Measurements from ENCODE around the gene TLX1. TPM values are rescaled to one million over a fixed set of nuclear protein-coding genes. Genes with fewer than 3 reads are reported as not detected.

The TLX1 gene
- total and polyA plus RNA-seq, 9 donors, result not detected

DNA sequence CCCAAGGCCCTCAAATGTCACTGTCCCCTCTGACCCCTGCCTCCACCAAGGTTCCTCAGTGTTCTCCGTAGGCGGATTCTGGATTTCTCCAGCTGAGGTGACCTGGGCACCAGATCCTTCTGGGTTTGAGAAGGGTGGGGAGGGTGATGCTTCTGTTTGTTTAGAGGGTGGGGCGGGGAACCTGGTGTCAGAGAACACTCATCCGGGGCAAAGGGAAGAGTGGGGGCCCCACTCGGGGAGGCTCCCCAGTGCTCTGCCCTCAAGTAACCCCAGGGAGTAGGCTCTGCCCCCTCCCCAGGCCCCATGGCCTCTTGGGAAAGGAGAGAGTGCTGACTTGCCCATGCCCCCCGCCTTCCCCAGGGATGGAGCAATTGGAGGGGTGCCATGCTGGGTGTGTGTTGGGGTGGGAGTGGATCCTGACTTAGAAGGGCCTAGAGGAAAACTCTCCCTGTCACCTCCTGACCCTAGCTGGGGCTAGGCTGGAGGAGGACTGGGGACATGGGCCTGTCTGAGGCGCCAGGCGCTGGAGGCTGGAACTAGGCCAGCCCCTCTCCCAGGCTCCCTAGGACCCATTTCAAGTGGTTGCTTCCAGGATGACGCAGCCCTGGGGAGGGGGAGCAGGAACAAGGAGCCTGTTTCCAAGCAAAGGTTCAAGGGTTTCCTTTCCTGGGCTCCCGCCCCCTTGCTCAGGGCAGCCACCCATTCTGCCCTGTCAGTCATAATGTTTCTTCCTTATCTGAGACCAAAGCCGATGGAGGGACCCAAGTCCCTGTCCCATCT is 41.4 kb upstream of the TLX1 start:
- H3K27me3 ChIP-seq, result no peaks in the 10 kb centered on the region
- WGBS, 3 donors, result 66 to 74% (median 73%) methylated on average over 11 of the region's 11 CpGs

GRCh38 chr10:101090597-101090996 is 40.5 kb upstream of the TLX1 start:
- Histone ChIP-seq H3K27me3 (no peaks in the 10 kb centered on the region), H3K4me1 (ENCODE audit: insufficient read depth) (no peaks in the 10 kb centered on the region), H3K27ac (no peak overlapping the region), H3K4me3 (no peak overlapping the region), H3K36me3 (no peaks in the 10 kb centered on the region), H3K9me3 (no peaks in the 10 kb centered on the region)
- 90 to 94% (median 92%) methylated on average over 5 of the region's 5 CpGs for WGBS, 3 donors
- intact Hi-C loops (cut with DNase I), result loop anchor here in 1 of 4 donors (5.0 kb wide), 1 partner anchor 57 kb away; no protein-coding TSS in a partner anchor
- no peak for DNase-seq
- no peak for TF ChIP-seq POLR2A (IDR thresholded peaks at IDR 0.05)

More for the DNA sequence above, 41.4 kb upstream of the TLX1 start:
- Histone ChIP-seq H3K4me3 (no peak overlapping the region), H3K4me1 (ENCODE audit: insufficient read depth) (no peaks in the 10 kb centered on the region), H3K9me3 (no peaks in the 10 kb centered on the region), H3K27ac (no peak overlapping the region), H3K36me3 (no peaks in the 10 kb centered on the region)
- intact Hi-C loops (cut with DNase I), result loop anchor here in 1 of 4 donors (5.0 kb wide), 1 partner anchor 58 kb away; no protein-coding TSS in a partner anchor
- DNase-seq, result no peak
- TF ChIP-seq POLR2A (IDR thresholded peaks at IDR 0.05) (no peak), EP300 (IDR thresholded peaks at IDR 0.05) (no peak)
- TF ChIP-seq, protein P1, sequence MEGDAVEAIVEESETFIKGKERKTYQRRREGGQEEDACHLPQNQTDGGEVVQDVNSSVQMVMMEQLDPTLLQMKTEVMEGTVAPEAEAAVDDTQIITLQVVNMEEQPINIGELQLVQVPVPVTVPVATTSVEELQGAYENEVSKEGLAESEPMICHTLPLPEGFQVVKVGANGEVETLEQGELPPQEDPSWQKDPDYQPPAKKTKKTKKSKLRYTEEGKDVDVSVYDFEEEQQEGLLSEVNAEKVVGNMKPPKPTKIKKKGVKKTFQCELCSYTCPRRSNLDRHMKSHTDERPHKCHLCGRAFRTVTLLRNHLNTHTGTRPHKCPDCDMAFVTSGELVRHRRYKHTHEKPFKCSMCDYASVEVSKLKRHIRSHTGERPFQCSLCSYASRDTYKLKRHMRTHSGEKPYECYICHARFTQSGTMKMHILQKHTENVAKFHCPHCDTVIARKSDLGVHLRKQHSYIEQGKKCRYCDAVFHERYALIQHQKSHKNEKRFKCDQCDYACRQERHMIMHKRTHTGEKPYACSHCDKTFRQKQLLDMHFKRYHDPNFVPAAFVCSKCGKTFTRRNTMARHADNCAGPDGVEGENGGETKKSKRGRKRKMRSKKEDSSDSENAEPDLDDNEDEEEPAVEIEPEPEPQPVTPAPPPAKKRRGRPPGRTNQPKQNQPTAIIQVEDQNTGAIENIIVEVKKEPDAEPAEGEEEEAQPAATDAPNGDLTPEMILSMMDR (IDR thresholded peaks at IDR 0.05), result no peak

GRCh38 chr10:101091546-101092290 is 39.4 kb upstream of the TLX1 start:
- no peak overlapping the region for H3K4me3 ChIP-seq
- WGBS, 3 donors, result 68 to 70% (median 68%) methylated on average over 12 of the region's 12 CpGs
- no peak overlapping the region for H3K27ac ChIP-seq
- H3K36me3 ChIP-seq, result no peaks in the 10 kb centered on the region
- no peaks in the 10 kb centered on the region for H3K9me3 ChIP-seq
- intact Hi-C loops (cut with DNase I), result loop anchor here in 1 of 4 donors (5.0 kb wide), 1 partner anchor 56 kb away; no protein-coding TSS in a partner anchor
- H3K27me3 ChIP-seq, result no peaks in the 10 kb centered on the region
- H3K4me1 ChIP-seq (ENCODE audit: insufficient read depth), result no peaks in the 10 kb centered on the region
- TF ChIP-seq, protein P1 (IDR thresholded peaks at IDR 0.05), result no peak
- TF ChIP-seq EP300 (IDR thresholded peaks at IDR 0.05) (no peak), POLR2A (IDR thresholded peaks at IDR 0.05) (no peak)
- DNase-seq, result no peak

DNA sequence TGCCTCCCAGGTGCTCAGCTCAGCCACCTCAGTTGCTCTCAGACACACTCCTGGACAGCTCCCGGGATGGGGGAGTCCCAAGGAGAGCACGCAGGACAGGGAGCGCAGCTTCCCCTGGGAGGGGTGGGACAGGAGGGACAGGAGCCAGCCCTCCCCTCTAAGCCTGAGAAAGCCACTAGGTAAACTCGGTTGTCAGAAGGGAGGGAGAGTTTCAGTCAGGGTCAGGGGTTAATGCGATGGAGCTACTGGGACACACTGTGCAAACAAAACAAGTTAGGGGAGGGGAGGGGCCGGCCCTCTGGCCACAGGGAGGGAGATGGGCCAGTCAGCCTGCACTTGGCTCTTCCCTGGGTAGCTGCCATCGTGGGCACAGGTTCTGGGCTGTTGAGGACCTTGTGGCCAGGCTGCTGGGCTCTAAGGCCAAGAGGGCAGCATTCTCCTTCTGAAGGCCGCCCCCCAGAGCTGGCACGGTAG is 38.2 kb upstream of the TLX1 start:
- no peak overlapping the region for H3K4me3 ChIP-seq
- TF ChIP-seq EP300 (IDR thresholded peaks at IDR 0.05) (no peak), POLR2A (IDR thresholded peaks at IDR 0.05) (no peak)
- TF ChIP-seq, protein P1 (IDR thresholded peaks at IDR 0.05), result no peak
- no peaks in the 10 kb centered on the region for H3K36me3 ChIP-seq
- 37 to 60% (median 48%) methylated on average over 9 of the region's 9 CpGs for WGBS, 3 donors
- intact Hi-C loops (cut with DNase I), result loop anchor here in 1 of 4 donors (5.0 kb wide), 1 partner anchor 54 kb away; no protein-coding TSS in a partner anchor
- DNase-seq, result no peak
- H3K4me1 ChIP-seq (ENCODE audit: insufficient read depth), result no peaks in the 10 kb centered on the region
- H3K27me3 ChIP-seq, result no peaks in the 10 kb centered on the region
- no peaks in the 10 kb centered on the region for H3K9me3 ChIP-seq
- no peak overlapping the region for H3K27ac ChIP-seq

All from ovary (tissue), 9 donors.